ENCODE data around the gene MAB21L1. TPM values are rescaled to one million over a fixed set of nuclear protein-coding genes. Genes with fewer than 3 reads are reported as not detected.

The MAB21L1 gene
- total and polyA plus RNA-seq, 2 of the 8 experiments (the other 6 are each of a cell fraction or from before 2014, with no cell fraction given): not detected

DNA sequence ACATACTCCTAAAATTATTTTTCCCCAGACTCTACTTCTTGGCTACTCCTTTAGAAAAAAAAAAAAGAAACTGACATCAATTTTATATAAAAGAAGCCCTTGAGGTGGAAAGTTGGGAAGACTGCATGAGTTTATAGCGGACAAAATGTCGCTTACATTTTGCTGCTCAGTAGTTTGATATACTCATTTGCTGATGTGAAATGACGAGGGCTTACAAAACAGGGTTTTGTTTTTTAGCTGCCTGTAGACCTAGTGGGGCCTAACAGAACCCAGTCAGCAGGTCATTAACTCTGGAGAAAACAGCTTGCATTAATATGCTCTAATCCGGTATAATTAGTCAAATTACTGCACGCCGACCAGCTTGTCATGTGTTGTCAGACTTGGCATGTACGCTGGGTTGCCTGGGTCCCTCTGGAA is 37.6 kb upstream of the MAB21L1 start (continued):
- TF ChIP-seq SRF (IDR thresholded peaks at IDR 0.05; ENCODE audit: low read depth, low read length) (no peak), HDAC6 (IDR thresholded peaks at IDR 0.05; ENCODE audit: low read depth, low read length) (no peak), POU5F1 (IDR thresholded peaks at IDR 0.05; ENCODE audit: low read depth, low read length) (no peak), TBP (IDR thresholded peaks at IDR 0.05; ENCODE audit: low read depth, low read length) (no peak)

All from H1 (cell line).